B cell (primary cell): ENCODE results near the gene DACT1. TPM values are rescaled to one million over a fixed set of nuclear protein-coding genes. Genes with fewer than 3 reads are reported as not detected.

Experiments
- ATAC-seq: fragments of 200-7000 bp; cut with Tn5 transposase; one replicate; pipeline ENCODE4 v1.10.0; 2021; ENCODE audit warnings: low read depth, mild to moderate bottlenecking, moderate number of reproducible peaks, moderate library complexity
- CTCF ChIA-PET: fragments of 350-600 bp; sonication (Branson Sonifier 250); formaldehyde crosslinking; loops from one replicate; lab custom pipeline; 2021; ENCODE audit warnings: antibody characterized with exemption, inconsistent platforms; lab: Charles Lee
- POLR2A ChIA-PET: fragments of 350-600 bp; sonication (Branson Sonifier 250); formaldehyde crosslinking; loops from one replicate; lab custom pipeline; 2021; ENCODE audit warnings: antibody characterized with exemption; lab: Charles Lee
- DNase-seq: peaks from one replicate; pipeline ENCODE4 v3.0.0; 2013
- H2AFZ ChIP-seq: 2 replicates; pipeline ENCODE4 v1.6.1; 2012; ENCODE audit warnings: mild to moderate bottlenecking, low read depth, low read length; ENCODE audit not compliant: insufficient read depth, poor library complexity, severe bottlenecking
- H3K27ac ChIP-seq, 2 donors: 1 replicate in 1 of 2; 2 replicates in 1 of 2; pipeline ENCODE4 v1.5.1; 2012 to 2013; ENCODE audit warnings: low read length in 2 of 2, mild to moderate bottlenecking in 2 of 2, moderate library complexity in 1 of 2
- H3K27me3 ChIP-seq, 4 experiments: fragments of 200-600 bp in 1 of 4; sonication (generic) in 1 of 4; replicated peaks in 1 of 4; 1 replicate in 2 of 4; 2 replicates in 2 of 4; pipeline versions ENCODE4 v1.6.1 to v1.7.0; 2013 to 2016; ENCODE audit warnings: low read length in 3 of 4, mild to moderate bottlenecking in 2 of 4, mixed read lengths in 1 of 4, moderate library complexity in 1 of 4; ENCODE audit not compliant: insufficient read depth in 4 of 4, control insufficient read depth in 3 of 4; ENCODE audit errors: control extremely low read depth in 1 of 4
- H3K36me3 ChIP-seq, 2 experiments: replicated peaks in 1 of 2; 1 replicate in 1 of 2; 2 replicates in 1 of 2; pipeline versions ENCODE4 v1.6.1 to v1.7.1; 2013; ENCODE audit warnings: low read length in 1 of 2; ENCODE audit not compliant: insufficient read depth in 2 of 2, control insufficient read depth in 1 of 2; ENCODE audit errors: control extremely low read depth in 1 of 2, extremely low read depth in 1 of 2
- H3K4me1 ChIP-seq, 2 donors: fragments of 200-600 bp in 1 of 2; sonication (generic) in 1 of 2; 1 replicate in 1 of 2; 2 replicates in 1 of 2; pipeline versions ENCODE4 v1.5.1 to v1.6.1; 2013 to 2017; ENCODE audit warnings: low read length in 2 of 2; ENCODE audit not compliant: control insufficient read depth in 2 of 2, insufficient read depth in 2 of 2
- H3K4me2 ChIP-seq: replicated peaks from 2 replicates; pipeline ENCODE3; 2012; ENCODE audit warnings: mild to moderate bottlenecking, low read depth, low read length; ENCODE audit not compliant: poor library complexity, severe bottlenecking
- H3K4me3 ChIP-seq, 5 experiments: fragments of 200-600 bp in 1 of 5; sonication (generic) in 1 of 5; 1 replicate in 3 of 5; 2 replicates in 2 of 5; pipeline versions ENCODE4 v1.5.1 to v1.7.0; 2011 to 2016; ENCODE audit warnings: low read length in 4 of 5, mild to moderate bottlenecking in 4 of 5, low read depth in 2 of 5, control low read depth in 1 of 5, moderate library complexity in 1 of 5; ENCODE audit not compliant: insufficient read depth in 1 of 5; ENCODE audit errors: control extremely low read depth in 1 of 5, extremely low read depth in 1 of 5
- H3K79me2 ChIP-seq: fragments of 200-600 bp; sonication (generic); one replicate; pipeline ENCODE4 v1.6.0; 2016; ENCODE audit warnings: low read length; ENCODE audit not compliant: control insufficient read depth, insufficient read depth
- H3K9ac ChIP-seq: fragments of 200-600 bp; sonication (generic); 2 replicates; pipeline ENCODE4 v1.6.1; 2017; ENCODE audit warnings: mild to moderate bottlenecking, low read length, moderate library complexity
- H3K9me3 ChIP-seq, 3 donors: one replicate each; pipeline versions ENCODE4 v1.6.1 to v1.7.1; 2013; ENCODE audit warnings: low read length in 2 of 3; ENCODE audit not compliant: control insufficient read depth in 2 of 3, insufficient read depth in 1 of 3; ENCODE audit errors: control extremely low read depth in 1 of 3
- H4K20me1 ChIP-seq: 2 replicates; pipeline ENCODE4 v1.6.0; 2012; ENCODE audit warnings: mild to moderate bottlenecking, low read length; ENCODE audit not compliant: insufficient read depth, control insufficient read depth, poor library complexity, severe bottlenecking
- H3K27ac Mint-ChIP-seq: one replicate; pipeline ENCODE4 v1.8.0; 2021; ENCODE audit warnings: mixed read lengths
- H3K27me3 Mint-ChIP-seq: one replicate; pipeline ENCODE4 v1.8.0; 2021; ENCODE audit warnings: mixed read lengths
- H3K4me1 Mint-ChIP-seq: one replicate; pipeline ENCODE4 v1.8.0; 2021; ENCODE audit warnings: mixed read lengths
- H3K4me3 Mint-ChIP-seq: one replicate; pipeline ENCODE4 v1.8.0; 2021; ENCODE audit warnings: mixed read lengths
- H3K9me3 Mint-ChIP-seq: one replicate; pipeline ENCODE4 v1.8.0; 2022; ENCODE audit warnings: mixed read lengths; ENCODE audit not compliant: insufficient read depth
- EZH2 ChIP-seq: IDR thresholded peaks from 2 replicates; pipeline ENCODE4 v1.6.1; 2012; ENCODE audit warnings: borderline replicate concordance, low read depth, mild to moderate bottlenecking, moderate library complexity, low read length; ENCODE audit not compliant: insufficient read depth, poor library complexity, severe bottlenecking
- WGBS: methylation state at CpG from one replicate; pipeline ENCODE4 v1.1.5; 2013; ENCODE audit warnings: missing lambda C conversion rate; ENCODE audit not compliant: insufficient coverage; 5-methylcytosine and 5-hydroxymethylcytosine counted together
- intact Hi-C: fragments of 100-400 bp; cut with micrococcal nuclease; formaldehyde crosslinking; loops from one replicate; pipeline ENCODE4 v1.10.0; 2022
- polyA plus RNA-seq: library from polyadenylated mRNA; depleted of rRNA; stranded (reverse); fragments of >200 nt; gene quantifications from 2 replicates; pipeline ENCODE4 v1.2.3, GENCODE V29; 2012
- total RNA-seq, 2 donors: library from RNA; stranded (reverse); fragments of 120-200 nt in 1 of 2; gene quantifications; 1 replicate in 1 of 2; 2 replicates in 1 of 2; pipeline versions ENCODE4 v1.2.3 to v1.2.4, GENCODE V29; 2013 to 2022
- TF ChIP-seq, protein P1 (sequence below): fragments of 200-600 bp; IDR thresholded peaks from one replicate; pipeline ENCODE4 v1.8.0; 2022; ENCODE audit warnings: antibody characterized with exemption, mild to moderate bottlenecking

DACT1 gene
- total and polyA plus RNA-seq, 2 donors (not counting 1 experiment from before 2014, with no cell fraction given), result 2.2 to 3.5 TPM

DNA sequence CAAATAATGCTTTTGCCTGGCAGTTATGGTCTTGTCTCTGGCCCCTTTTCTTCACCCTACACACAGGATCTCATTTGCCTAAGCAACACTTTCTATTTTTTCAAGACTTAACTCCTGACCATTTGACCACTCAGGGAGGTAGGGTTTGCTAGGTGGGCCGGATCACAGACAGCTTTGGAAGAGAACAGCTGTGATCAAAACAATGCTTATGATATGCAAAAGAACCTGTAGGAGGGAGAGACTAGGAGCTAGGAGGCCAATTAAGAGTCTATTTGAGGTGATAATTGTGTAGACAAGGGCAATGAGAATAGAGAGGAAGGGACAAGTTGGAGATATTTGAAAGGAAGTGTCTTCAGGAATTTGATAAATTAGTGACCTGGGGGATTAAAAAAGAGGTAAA, 12.3 kb upstream of the DACT1 start:
- no peak overlapping the region for H3K4me2 ChIP-seq
- H3K36me3 ChIP-seq, result no peaks in the 10 kb centered on the region
- H2AFZ ChIP-seq, result no peak overlapping the region
- H3K79me2 ChIP-seq, result no peaks in the 10 kb centered on the region
- ChIA-PET POLR2A (no interaction called here), CTCF (no interaction called here)
- H3K9me3 Mint-ChIP-seq, result no peaks in the 10 kb centered on the region
- H3K9me3 ChIP-seq, result no peaks in the 10 kb centered on the region
- DNase-seq (no peak), ATAC-seq (no peak)
- H3K27ac Mint-ChIP-seq, result no peak overlapping the region
- no peaks in the 10 kb centered on the region for H4K20me1 ChIP-seq
- H3K4me1 Mint-ChIP-seq, result no peaks in the 10 kb centered on the region
- H3K27me3 ChIP-seq, result no peaks in the 10 kb centered on the region
- peaks cover 4% of the 10 kb centered on the region for H3K27me3 Mint-ChIP-seq
- H3K4me3 ChIP-seq, result no peak overlapping the region
- no peaks in the 10 kb centered on the region for H3K4me1 ChIP-seq
- TF ChIP-seq, protein P1, sequence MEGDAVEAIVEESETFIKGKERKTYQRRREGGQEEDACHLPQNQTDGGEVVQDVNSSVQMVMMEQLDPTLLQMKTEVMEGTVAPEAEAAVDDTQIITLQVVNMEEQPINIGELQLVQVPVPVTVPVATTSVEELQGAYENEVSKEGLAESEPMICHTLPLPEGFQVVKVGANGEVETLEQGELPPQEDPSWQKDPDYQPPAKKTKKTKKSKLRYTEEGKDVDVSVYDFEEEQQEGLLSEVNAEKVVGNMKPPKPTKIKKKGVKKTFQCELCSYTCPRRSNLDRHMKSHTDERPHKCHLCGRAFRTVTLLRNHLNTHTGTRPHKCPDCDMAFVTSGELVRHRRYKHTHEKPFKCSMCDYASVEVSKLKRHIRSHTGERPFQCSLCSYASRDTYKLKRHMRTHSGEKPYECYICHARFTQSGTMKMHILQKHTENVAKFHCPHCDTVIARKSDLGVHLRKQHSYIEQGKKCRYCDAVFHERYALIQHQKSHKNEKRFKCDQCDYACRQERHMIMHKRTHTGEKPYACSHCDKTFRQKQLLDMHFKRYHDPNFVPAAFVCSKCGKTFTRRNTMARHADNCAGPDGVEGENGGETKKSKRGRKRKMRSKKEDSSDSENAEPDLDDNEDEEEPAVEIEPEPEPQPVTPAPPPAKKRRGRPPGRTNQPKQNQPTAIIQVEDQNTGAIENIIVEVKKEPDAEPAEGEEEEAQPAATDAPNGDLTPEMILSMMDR, result no peak
- no peak for TF ChIP-seq EZH2
- intact Hi-C loops, result no loop called here
- H3K9ac ChIP-seq, result no peak overlapping the region
- no peak overlapping the region for H3K4me3 Mint-ChIP-seq
- H3K27ac ChIP-seq, result no peak overlapping the region
- 100% methylated on average over 1 of the region's 1 CpG for WGBS

DNA sequence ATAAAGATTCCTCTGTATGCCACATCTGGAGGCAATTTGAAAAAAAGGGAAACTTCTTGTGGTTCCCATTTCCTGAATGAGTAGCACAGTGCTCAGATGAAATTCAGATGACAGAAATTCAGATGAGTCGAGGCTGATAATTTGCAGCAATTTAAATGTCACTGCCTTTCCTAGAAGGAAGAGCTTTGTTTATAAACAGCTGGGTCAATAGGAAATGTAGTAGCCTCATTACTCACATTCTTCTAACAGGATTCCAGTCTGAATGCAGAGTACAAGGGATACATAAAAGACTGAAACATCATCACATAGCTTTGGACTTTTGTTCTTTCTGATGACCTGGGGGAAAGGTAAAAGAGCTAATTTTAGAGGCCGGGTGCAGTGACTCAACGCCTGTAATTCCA, 11.3 kb upstream of the DACT1 start:
- ATAC-seq (no peak), DNase-seq (no peak)
- TF ChIP-seq EZH2, result no peak
- TF ChIP-seq, protein P1, result no peak
- Histone ChIP-seq H2AFZ (no peak overlapping the region), H3K4me3 (no peak overlapping the region), H3K4me2 (no peak overlapping the region), H3K36me3 (no peaks in the 10 kb centered on the region), H3K9ac (no peak overlapping the region), H3K27ac (no peak overlapping the region), H3K4me1 (no peaks in the 10 kb centered on the region), H3K9me3 (no peaks in the 10 kb centered on the region), H3K79me2 (no peaks in the 10 kb centered on the region), H3K27me3 (no peaks in the 10 kb centered on the region), H4K20me1 (no peaks in the 10 kb centered on the region)
- Mint-ChIP-seq H3K27me3 (peaks cover 4% of the 10 kb centered on the region), H3K4me3 (no peak overlapping the region), H3K9me3 (no peaks in the 10 kb centered on the region), H3K27ac (no peak overlapping the region), H3K4me1 (no peaks in the 10 kb centered on the region)
- WGBS, result no CpG with 5 or more reads among the region's 3 CpGs
- CTCF ChIA-PET, result no interaction called here
- intact Hi-C loops, result no loop called here
- POLR2A ChIA-PET, result no interaction called here
